ENCODE data around the gene SMIM45.
A peak's percentile ranks its signal among the peaks of the same experiment; 100 is the strongest.
"Not testable (repeated sequence)": the region's sequence is repeated elsewhere in the genome, so short reads cannot be mapped to it uniquely, and the experiment has no call there.

The SMIM45 gene

GRCh38 chr22:41934284-41935014 is 17.5 kb upstream of the SMIM45 start:
- DNase-seq (ENCODE audit: low spot score), result no peak

GRCh38 chr22:41935015-41935351 is 17.0 kb upstream of the SMIM45 start:
- no peak for DNase-seq (ENCODE audit: low spot score)

- no peak for DNase-seq (ENCODE audit: low spot score)
These were observed 16.4 kb upstream of the SMIM45 start for GRCh38 chr22:41935509-41935908.

DNA sequence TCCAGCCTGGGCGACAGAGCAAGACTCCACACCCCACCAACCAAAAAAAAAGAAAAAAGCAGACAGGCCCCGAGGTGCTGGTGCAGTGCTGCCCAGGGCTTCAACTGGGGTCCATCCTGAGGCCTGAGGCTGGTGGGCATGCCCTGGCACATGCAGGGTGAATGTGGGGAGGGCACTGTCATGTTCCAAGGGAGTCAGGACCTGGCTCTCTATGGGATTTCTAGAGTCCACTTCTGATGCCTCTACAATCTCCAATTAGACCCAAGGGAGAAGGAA is 15.1 kb upstream of the SMIM45 start:
- DNase-seq (ENCODE audit: low spot score), result no peak

GRCh38 chr22:41939981-41940831 is 11.7 kb upstream of the SMIM45 start:
- peak; percentile 43 for DNase-seq (ENCODE audit: low spot score)

- peak; percentile 69 for DNase-seq (ENCODE audit: low spot score)
These were observed 10.9 kb upstream of the SMIM45 start for GRCh38 chr22:41940832-41941765.

DNA sequence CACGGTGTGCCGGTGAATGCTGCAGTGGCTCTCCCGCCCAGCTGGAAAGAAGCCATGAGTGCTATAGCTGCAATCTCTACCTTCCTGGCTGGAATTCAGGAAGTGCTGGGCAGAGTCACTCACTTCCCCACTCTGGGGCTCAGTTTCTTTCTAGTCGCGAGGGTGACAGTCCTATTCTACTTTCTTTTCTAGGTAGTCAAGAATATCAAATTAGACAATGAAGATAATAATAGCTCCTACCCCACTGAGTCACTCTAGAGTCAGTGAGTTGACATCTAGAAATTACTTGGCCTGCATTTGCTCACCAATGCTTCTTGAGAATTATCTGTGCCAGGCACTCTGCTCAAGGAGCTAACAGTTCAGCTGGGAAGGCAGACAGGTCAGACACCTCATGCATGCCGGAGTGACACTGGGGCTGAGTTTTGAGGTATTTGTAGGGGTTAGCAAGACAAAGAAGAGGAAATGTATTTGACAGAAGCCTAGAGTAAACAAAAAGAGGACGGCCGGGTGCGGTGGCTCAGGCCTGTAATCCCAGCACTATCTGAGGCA is 8.2 kb upstream of the SMIM45 start:
- DNase-seq (ENCODE audit: low spot score), result no peak

DNA sequence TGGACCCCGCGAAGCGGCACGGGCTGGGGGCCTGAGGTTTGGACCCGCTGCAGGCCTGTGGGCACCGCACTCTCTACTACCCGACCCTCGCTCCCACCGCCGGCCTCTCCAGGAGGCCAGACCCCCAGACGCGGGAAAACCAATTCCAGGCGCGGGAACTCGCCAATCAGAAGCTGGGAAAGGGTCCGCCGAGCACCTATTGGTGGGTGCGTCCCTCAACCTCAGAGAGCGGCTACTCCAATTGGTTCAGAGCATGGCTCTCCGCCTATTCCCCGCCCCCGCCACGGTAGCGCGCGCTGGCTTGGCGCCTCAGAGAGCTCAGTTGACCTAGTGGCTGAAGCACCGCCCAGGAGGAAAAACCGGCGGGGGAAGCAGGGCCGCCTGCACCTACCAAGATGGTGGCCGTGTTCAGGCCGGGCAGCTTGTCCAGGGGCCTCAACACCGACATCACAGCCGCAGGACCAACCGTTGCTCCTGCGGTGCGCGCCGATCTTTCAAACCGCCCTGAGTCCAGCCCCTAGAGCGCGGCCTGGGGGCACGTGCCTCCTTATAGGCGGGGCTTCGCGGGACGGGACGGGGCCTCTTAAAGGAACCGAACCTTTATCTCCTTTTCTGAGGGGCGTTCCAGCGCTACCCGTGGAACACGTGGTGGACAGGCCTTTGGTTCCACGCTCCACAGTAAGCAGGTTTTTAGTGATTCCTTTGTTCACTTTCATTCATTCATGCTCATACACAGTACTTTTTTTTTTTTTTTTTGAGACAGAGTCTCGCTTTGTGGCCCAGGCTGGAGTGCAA is 5.1 kb upstream of the SMIM45 start, which contains the start of gene CENPM:
TSS of gene CENPM (minus strand) at position 524 of the 795 bp plus-strand sequence. CDS start at position 448, 76 bp downstream.
- DNase-seq (ENCODE audit: low spot score), result peak; percentile 94

DNA sequence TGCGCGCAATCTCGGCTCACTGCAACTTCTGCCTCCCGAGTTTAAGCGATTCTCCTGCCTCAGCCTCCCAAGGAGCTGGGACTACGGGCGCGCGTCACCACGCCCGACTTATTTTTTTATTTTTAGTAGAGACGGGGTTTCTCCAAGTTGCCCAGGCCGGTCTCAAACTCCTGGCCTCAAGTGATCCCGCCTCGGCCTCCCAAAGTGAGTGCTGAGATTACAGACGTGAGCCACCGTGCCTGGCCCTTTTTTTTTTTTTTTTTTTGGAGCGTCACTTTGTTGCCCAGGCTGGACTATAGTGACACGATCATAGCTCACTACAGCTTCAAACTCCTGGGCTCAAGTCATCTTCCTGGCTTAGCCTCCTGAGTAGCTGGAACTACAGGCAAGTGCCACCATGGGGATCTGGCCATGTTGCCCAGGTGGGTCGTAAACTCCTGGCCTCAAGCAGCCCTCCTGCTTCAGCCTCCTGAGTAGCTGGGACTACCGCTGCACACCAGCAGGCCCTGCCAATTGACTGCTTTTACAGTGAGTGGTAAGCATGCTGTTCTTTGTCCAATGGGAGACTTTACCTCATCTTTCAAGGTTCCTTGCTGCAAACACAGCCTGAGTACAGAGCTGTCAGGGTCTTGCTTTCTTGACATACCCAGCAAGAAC is 4.4 kb upstream of the SMIM45 start:
- no peak for DNase-seq (ENCODE audit: low spot score)

DNA sequence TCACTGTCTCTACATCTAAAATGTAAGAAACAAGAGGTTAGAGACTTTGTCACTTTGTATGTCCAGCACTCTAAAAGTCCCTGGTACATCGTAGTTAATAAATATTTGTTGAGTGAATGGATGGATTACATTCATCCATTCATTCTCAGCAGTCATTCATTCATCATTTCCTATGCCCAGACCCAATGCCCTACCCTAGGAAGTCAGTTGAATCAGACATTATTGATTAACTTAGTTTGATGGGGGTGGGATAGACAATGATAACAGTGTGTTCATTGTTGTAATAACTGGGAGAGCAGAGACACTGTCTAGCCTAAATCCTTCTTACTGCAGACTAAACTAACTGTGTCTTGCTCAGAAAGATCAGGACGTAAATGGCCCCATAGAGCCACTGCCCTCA is 3.8 kb upstream of the SMIM45 start:
- DNase-seq (ENCODE audit: low spot score), result no peak

DNA sequence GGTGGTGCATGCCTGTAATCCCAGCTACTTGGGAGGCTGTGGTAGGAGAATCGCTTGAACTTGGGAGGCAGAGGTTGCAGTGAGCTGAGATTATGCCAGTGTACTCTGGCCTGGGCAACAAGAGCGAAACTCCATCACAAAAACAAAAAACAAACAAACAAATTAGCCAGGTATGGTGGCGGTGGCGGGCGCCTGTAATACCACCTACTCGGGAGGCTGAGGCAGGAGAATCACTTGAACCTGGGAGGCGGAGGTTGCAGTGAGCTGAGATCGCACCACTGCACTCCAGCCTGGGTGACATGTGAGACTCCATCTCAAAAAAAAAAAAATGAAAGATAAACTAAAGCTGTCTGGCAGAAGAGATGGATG is 3.0 kb upstream of the SMIM45 start:
- DNase-seq (ENCODE audit: low spot score), result not testable (repeated sequence)

DNA sequence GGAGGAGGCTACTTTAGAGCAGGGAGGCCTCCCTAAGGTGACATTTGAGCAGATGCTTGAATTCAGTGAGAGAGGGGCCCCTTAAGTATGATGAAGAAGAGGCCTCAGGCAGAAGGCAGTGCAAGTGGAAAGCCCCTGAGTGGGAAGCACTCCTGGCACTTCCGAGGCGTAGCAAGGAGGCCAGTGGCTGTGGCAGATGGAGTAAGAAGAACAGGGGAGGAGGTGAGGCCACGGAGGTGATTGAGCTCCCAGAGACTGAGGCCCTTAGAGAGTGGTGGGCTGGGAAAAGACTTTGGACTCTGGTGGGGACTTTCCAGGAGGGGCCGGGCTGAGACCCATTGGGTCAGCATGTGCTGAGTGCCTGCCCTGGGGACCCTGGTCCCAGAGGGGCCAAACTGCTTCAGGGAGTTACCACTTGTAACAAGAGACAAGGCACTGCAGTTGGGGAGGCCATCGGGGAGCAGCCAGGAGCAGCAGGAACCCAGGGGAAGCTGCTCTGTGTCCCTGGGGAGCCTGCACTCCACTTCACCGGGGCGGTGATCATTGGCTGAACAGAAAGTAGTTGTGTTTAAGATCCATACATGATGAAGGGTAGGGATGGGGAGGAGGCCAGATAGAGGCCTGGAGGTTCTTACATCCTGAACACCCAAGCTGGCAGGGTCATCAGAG is 2.5 kb upstream of the SMIM45 start:
- no peak for DNase-seq (ENCODE audit: low spot score)

GRCh38 chr22:41952713-41953112 is 763 bp downstream of the SMIM45 start:
- no peak for DNase-seq (ENCODE audit: low spot score)

DNA sequence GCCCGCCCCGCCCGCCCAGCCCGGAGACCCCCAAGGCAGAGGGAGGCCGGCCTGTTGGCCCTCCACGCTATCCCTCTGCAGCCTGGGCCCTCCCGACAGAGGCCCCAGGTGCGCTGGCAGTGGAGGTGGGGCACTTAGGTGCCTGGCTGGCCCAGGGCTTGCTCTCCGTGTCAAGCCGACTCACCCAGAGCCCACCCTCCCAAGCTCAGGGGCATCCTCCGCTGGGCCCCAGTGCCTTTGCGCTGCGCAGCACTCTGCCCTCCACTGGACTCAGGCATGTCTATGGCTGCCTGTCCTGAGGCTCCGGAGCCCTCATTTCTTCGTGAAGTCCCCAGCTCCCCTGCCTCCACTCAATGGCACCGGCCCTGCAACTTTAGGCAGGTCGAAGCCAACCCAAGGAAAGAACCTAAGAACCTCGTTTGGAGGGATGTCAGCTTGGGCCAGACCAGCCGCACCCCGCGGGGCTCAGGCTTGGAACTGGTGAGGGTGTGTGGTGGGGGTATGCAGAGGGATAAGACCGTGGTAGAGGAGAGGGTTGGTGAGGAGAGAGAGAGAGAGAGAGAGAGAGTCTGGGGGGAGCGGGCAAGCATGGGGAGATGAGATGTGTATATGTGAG is 6.1 kb downstream of the SMIM45 start:
- DNase-seq (ENCODE audit: low spot score), result no peak

- no peak for DNase-seq (ENCODE audit: low spot score)
These were observed 11.6 kb downstream of the SMIM45 start for GRCh38 chr22:41963453-41964111.

GRCh38 chr22:41964112-41964491 is 12.2 kb downstream of the SMIM45 start:
- no peak for DNase-seq (ENCODE audit: low spot score)

GRCh38 chr22:41966225-41966606 is 14.3 kb downstream of the SMIM45 start:
- no peak for DNase-seq (ENCODE audit: low spot score)

GRCh38 chr22:41966607-41967240 is 14.8 kb downstream of the SMIM45 start:
- peak; percentile 85 for DNase-seq (ENCODE audit: low spot score)

DNA sequence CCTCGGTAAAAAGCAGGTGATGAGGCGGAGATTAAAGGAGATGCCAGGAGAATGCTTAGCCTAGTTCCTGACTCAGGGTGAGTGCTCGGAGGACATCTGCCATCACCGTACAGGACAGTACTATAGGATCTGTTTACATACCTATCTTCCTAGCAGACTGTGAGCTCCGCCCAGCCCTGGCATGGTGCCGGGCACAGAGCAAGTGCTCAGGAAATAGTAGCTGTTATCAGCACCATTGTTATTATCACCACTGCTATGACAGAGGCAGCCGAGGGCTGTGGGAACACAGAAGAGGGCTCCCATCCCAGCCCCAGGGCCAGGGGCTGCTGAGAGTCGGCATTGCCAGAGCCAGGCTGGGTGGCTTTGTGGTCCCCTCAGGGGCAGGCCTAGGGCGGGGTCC is 16.7 kb downstream of the SMIM45 start:
- DNase-seq (ENCODE audit: low spot score), result peak; percentile 37
